ENCODE measurements around the gene NKX2-4.

DNA sequence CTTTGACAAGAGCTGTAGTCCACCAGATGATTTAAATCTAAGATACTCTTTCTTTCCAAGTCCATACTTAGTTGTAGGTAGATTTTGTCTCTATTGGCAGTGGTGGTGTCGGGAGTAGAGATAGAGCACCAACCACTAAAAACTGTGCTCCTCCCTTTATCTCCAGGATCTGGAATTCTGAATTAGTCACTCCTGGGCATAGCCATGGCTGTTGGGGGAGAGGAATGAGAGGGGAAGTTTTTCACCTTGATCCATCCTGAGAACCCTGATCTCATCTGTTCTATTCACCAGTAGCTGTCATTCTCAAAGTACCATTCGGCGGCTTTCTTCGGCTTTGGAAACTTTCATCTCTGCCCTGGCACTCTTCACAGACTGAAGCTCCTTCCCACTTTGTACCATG lies 35.6 kb upstream of the NKX2-4 start:
- TF ChIP-seq CTCF (conservative IDR thresholded peaks at IDR 0.05; ENCODE audit: low read depth, low read length) (no peak), POLR2A (IDR thresholded peaks at IDR 0.05; ENCODE audit: low read depth, low read length) (no peak), MXI1 (IDR thresholded peaks at IDR 0.05; ENCODE audit: borderline replicate concordance, low read depth, low read length) (no peak), USF2 (IDR thresholded peaks at IDR 0.05; ENCODE audit: low read depth, low read length) (no peak)

All from IMR-90 (cell line).